ENCODE data around the gene TBKBP1. TPM values are rescaled to one million over a fixed set of nuclear protein-coding genes. Genes with fewer than 3 reads are reported as not detected.

The TBKBP1 gene
- total and polyA plus RNA-seq, 2 donors, result 1.8 to 9.5 TPM

DNA sequence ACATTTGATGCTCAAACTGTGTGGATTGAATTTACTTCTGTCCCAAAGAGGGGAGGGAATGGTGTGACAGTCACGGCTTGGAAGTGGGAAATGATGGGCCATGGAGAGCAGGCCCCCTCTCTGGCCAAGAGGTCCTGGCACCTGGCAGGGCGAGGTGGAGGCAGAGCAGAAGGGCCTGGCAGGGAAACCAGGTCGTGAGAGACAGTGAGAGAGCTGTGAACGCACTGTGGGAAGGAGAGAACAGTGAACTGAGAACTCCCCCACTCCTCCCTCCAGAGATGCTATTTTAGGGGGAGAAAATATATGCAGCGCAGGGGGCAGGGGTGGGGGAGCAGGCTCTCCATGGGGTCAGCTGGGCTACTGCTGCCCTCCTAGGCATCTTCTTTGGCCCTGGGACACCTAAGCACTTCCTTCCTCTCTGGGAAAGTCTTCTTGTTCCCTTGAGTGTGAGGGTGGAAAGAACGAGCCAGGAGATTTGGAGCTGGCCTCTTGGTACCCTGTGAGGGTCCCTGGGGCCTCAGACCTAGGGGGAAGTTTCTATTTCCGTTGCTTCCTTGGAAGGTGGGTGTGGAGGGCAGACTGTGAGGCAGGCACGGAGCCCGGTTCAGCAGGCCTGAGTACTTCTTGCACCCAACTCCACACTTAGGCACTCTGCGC is 21.8 kb downstream of the TBKBP1 start:
- 79% methylated on average over 10 of the region's 10 CpGs for WGBS
- Histone ChIP-seq H3K27me3 (ENCODE audit: control insufficient read depth in 2 of 2, insufficient read depth in 1 of 2, low read length in 1 of 2) (peaks cover 0 to 42% of the 10 kb centered on the region in 2 donors), H3K27ac (ENCODE audit: low read depth in 1 of 2, low read length in 1 of 2) (no peak overlapping the region), H3K9me3 (ENCODE audit: control insufficient read depth in 2 of 2, insufficient read depth in 1 of 2, low read length in 1 of 2) (peaks cover 0 to 4% of the 10 kb centered on the region in 2 donors), H3K36me3 (ENCODE audit: control insufficient read depth in 2 of 2, insufficient read depth in 2 of 2, low read length in 1 of 2) (no peaks in the 10 kb centered on the region), H3K4me1 (ENCODE audit: control insufficient read depth in 2 of 2, insufficient read depth in 2 of 2, low read length in 2 of 2) (peaks cover 2 to 55% of the 10 kb centered on the region in 2 donors), H3K4me3 (ENCODE audit: low read length in 2 of 2) (no peak overlapping the region)
- no peak for DNase-seq (ENCODE audit: low read depth in 6 of 9, low spot score in 9 of 9)

DNA sequence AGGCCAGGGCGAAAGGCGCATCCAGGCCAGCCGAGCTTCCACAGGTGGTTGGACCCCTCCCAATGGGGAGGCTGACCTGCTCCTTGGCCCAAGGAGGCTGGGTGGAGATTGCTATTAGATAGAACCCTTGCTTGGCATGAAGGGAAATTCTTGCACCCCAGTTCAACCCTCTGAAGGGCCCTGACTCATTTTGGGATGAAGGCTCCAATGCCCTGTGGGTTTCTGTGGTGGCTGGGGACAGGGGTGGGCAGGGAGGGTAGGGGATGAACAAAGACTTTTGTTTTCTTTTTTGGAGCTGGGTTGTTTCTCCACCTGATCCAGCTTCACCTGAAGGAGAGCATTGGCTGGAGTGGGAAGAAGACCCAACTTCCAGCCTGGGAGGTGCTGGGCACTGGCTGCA is 22.4 kb downstream of the TBKBP1 start:
- Histone ChIP-seq H3K9me3 (ENCODE audit: control insufficient read depth in 2 of 2, insufficient read depth in 1 of 2, low read length in 1 of 2) (peaks cover 0 to 5% of the 10 kb centered on the region in 2 donors), H3K4me3 (ENCODE audit: low read length in 2 of 2) (no peak overlapping the region), H3K27ac (ENCODE audit: low read depth in 1 of 2, low read length in 1 of 2) (no peak overlapping the region), H3K4me1 (ENCODE audit: control insufficient read depth in 2 of 2, insufficient read depth in 2 of 2, low read length in 2 of 2) (peaks cover 8 to 56% of the 10 kb centered on the region in 2 donors), H3K36me3 (ENCODE audit: control insufficient read depth in 2 of 2, insufficient read depth in 2 of 2, low read length in 1 of 2) (no peaks in the 10 kb centered on the region), H3K27me3 (ENCODE audit: control insufficient read depth in 2 of 2, insufficient read depth in 1 of 2, low read length in 1 of 2) (peaks cover 0 to 48% of the 10 kb centered on the region in 2 donors)
- WGBS, result 94% methylated on average over 3 of the region's 3 CpGs
- DNase-seq (ENCODE audit: low read depth in 6 of 9, low spot score in 9 of 9), result no peak

DNA sequence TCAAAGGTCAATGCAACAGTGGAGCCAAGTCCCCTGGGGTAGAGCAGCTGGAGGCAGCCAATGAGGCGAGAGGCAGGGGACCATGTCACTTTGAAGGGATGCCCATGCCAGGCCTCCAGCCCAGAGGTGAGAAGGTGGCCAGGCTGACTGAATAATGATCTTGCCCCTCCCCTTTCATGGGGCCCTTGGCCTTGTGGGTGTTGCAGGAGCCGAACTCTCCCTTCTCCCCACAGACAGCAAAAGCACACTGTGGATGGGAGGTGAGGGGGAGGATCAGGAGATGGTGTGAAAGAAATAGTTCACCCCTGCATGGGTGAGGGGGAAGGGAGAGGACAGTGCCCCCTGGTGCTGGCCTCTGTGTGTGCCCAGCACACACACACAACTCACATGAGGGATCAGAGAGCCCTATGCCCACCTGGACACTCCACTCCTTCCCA is 23.3 kb downstream of the TBKBP1 start:
- no peaks in the 10 kb centered on the region for H3K36me3 ChIP-seq (ENCODE audit: control insufficient read depth in 2 of 2, insufficient read depth in 2 of 2, low read length in 1 of 2)
- H3K27ac ChIP-seq (ENCODE audit: low read depth in 1 of 2, low read length in 1 of 2), result no peak overlapping the region
- H3K27me3 ChIP-seq (ENCODE audit: control insufficient read depth in 2 of 2, insufficient read depth in 1 of 2, low read length in 1 of 2), result peaks cover 0 to 56% of the 10 kb centered on the region in 2 donors
- DNase-seq (ENCODE audit: low read depth in 6 of 9, low spot score in 9 of 9), result no peak
- H3K4me1 ChIP-seq (ENCODE audit: control insufficient read depth in 2 of 2, insufficient read depth in 2 of 2, low read length in 2 of 2), result peaks cover 7 to 53% of the 10 kb centered on the region in 2 donors
- peaks cover 0 to 9% of the 10 kb centered on the region in 2 donors for H3K9me3 ChIP-seq (ENCODE audit: control insufficient read depth in 2 of 2, insufficient read depth in 1 of 2, low read length in 1 of 2)
- H3K4me3 ChIP-seq (ENCODE audit: low read length in 2 of 2), result no peak overlapping the region
- WGBS, result 72% methylated on average over 2 of the region's 2 CpGs

DNA sequence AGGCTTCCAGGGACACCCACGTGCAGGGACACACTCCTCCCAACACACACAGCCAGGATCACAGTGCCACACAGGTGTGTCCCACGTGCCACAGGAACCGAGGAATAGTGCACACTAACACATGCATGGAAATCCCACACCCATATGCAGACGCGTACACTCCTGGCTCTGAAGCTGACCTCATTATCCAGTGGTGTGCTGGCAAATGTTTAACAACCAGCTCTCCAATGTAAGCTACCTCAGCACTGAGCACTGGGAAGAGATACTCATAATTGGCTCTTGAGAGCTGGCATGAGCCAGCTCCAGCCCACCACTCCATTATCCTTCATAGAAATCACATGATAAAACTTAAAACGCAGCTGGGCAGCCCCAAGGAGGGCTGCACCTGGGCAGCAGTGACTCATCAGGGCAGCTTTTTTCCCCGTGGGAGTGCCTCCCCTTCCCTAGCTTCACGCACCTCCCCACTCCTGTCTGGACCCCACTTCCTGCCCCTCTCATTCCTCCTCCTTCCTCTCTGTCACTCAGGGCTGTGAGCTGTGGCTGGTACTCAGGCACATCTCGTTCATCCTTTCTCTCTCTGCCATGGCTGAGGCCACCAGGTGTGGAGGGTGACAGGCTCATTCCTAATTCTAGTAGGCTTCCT is 24.1 kb downstream of the TBKBP1 start:
- Histone ChIP-seq H3K4me1 (ENCODE audit: control insufficient read depth in 2 of 2, insufficient read depth in 2 of 2, low read length in 2 of 2) (peaks cover 7 to 51% of the 10 kb centered on the region in 2 donors), H3K4me3 (ENCODE audit: low read length in 2 of 2) (no peak overlapping the region), H3K9me3 (ENCODE audit: control insufficient read depth in 2 of 2, insufficient read depth in 1 of 2, low read length in 1 of 2) (peaks cover 0 to 9% of the 10 kb centered on the region in 2 donors), H3K36me3 (ENCODE audit: control insufficient read depth in 2 of 2, insufficient read depth in 2 of 2, low read length in 1 of 2) (no peaks in the 10 kb centered on the region), H3K27me3 (ENCODE audit: control insufficient read depth in 2 of 2, insufficient read depth in 1 of 2, low read length in 1 of 2) (peaks cover 0 to 58% of the 10 kb centered on the region in 2 donors), H3K27ac (ENCODE audit: low read depth in 1 of 2, low read length in 1 of 2) (no peak overlapping the region)
- DNase-seq (ENCODE audit: low read depth in 6 of 9, low spot score in 9 of 9), result no peak
- 43% methylated on average over 9 of the region's 9 CpGs for WGBS

DNA sequence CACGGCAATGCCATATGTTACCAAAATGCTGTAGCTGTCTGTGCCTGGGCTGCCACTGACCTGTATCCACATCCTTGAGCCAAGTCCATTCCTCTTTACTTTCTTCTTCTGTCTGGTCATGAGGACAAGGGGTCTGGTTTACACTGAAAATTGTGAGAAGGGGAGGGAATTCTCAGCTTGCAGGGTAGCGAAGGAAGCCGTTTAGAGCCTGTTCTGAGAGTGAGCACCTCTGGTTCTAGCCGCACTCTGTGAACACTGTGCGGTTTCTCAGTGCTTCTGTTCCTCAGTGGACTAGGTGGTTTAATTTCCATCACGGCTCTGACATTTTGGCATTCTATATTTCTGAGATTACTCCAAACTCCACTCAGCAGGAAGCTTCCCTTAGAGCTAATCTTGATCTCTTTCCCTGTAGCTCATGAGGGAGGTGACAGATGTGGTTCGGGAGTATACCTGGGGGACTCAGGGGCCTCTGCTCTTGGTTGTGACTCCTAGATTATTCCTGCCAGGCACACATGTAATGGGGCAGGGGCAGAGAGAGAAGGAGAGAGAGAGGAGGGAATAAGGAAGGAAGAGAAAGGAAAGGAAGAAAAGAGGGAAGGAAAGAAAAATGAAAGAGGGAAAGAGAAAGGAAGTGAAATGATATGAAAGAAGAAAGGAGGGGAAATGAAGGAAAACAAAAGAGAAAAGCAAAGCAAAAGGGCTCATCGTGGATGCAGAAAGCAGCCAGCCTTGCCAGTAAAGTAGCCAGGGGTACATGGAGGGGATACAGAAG is 24.9 kb downstream of the TBKBP1 start:
- 42% methylated on average over 8 of the region's 8 CpGs for WGBS
- DNase-seq (ENCODE audit: low read depth in 6 of 9, low spot score in 9 of 9), result no peak
- Histone ChIP-seq H3K4me1 (ENCODE audit: control insufficient read depth in 2 of 2, insufficient read depth in 2 of 2, low read length in 2 of 2) (peaks cover 7 to 51% of the 10 kb centered on the region in 2 donors), H3K4me3 (ENCODE audit: low read length in 2 of 2) (no peak overlapping the region), H3K27me3 (ENCODE audit: control insufficient read depth in 2 of 2, insufficient read depth in 1 of 2, low read length in 1 of 2) (peaks cover 0 to 55% of the 10 kb centered on the region in 2 donors), H3K36me3 (ENCODE audit: control insufficient read depth in 2 of 2, insufficient read depth in 2 of 2, low read length in 1 of 2) (no peaks in the 10 kb centered on the region), H3K27ac (ENCODE audit: low read depth in 1 of 2, low read length in 1 of 2) (no peak overlapping the region), H3K9me3 (ENCODE audit: control insufficient read depth in 2 of 2, insufficient read depth in 1 of 2, low read length in 1 of 2) (peaks cover 0 to 9% of the 10 kb centered on the region in 2 donors)

DNA sequence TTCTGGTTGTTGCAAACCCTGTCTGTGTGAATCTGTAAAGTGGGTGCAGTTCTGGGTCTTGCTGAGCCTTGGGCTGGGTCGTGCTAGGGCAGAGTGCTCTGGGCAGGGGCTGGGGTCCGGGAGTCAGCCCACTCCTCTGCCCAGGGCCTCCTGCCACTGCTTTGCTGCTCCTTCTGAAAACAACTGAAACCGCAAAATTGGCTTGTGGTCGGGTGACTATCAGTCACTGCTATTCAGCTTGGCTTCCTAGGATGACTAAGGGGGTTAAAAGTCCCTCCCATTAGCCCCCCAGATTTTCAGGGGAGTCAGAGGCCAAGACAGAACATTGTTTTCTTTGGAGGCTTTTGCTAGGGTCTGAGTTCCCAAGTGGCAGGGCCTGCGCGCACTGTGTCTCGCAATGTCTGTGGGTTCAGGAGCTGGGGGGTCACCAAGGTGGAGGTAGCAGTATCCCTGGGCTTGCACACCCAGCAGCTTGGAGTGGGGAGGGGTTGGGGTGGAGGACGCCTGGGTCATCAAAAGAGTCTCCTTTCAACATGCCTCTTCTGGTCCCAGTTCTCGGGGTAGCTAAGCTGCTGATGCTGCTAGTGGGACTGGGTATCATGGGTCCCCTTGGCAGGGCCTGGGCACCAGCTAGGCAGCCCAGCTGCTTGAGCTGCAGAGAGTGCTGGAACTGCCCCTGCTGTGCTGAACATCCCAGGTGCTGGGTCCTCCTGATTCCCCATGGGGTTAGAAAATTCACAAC is 25.6 kb downstream of the TBKBP1 start:
- H3K9me3 ChIP-seq (ENCODE audit: control insufficient read depth in 2 of 2, insufficient read depth in 1 of 2, low read length in 1 of 2), result peaks cover 0 to 5% of the 10 kb centered on the region in 2 donors
- H3K4me3 ChIP-seq (ENCODE audit: low read length in 2 of 2), result no peak overlapping the region
- H3K27ac ChIP-seq (ENCODE audit: low read depth in 1 of 2, low read length in 1 of 2), result no peak overlapping the region
- H3K36me3 ChIP-seq (ENCODE audit: control insufficient read depth in 2 of 2, insufficient read depth in 2 of 2, low read length in 1 of 2), result no peaks in the 10 kb centered on the region
- peaks cover 7 to 51% of the 10 kb centered on the region in 2 donors for H3K4me1 ChIP-seq (ENCODE audit: control insufficient read depth in 2 of 2, insufficient read depth in 2 of 2, low read length in 2 of 2)
- H3K27me3 ChIP-seq (ENCODE audit: control insufficient read depth in 2 of 2, insufficient read depth in 1 of 2, low read length in 1 of 2), result peaks cover 0 to 54% of the 10 kb centered on the region in 2 donors
- 29% methylated on average over 9 of the region's 9 CpGs for WGBS
- DNase-seq (ENCODE audit: low read depth in 6 of 9, low spot score in 9 of 9), result no peak

DNA sequence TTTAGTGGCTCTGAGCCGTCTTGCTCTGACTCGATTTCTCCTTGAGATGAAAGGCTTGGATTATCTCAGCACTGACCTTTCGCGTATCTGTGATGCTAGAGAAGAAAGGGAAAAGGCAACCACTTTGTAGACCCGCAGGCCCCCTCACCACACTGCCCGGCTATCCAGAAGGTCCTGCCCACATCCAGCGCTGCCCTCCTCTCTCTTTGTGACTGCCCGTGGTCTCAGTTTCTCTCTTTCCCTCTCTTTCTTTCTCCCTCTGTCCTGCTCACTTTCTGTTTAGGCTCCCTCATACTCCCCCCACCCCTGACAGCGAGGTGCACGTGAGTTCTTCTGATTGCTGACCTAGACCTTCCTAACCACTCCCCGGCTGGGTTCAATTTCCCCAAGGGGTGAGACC is 26.2 kb downstream of the TBKBP1 start:
- H3K27ac ChIP-seq (ENCODE audit: low read depth in 1 of 2, low read length in 1 of 2), result no peak overlapping the region
- H3K9me3 ChIP-seq (ENCODE audit: control insufficient read depth in 2 of 2, insufficient read depth in 1 of 2, low read length in 1 of 2), result peaks cover 0 to 5% of the 10 kb centered on the region in 2 donors
- H3K27me3 ChIP-seq (ENCODE audit: control insufficient read depth in 2 of 2, insufficient read depth in 1 of 2, low read length in 1 of 2), result peaks cover 0 to 55% of the 10 kb centered on the region in 2 donors
- WGBS, result 84% methylated on average over 11 of the region's 11 CpGs
- no peaks in the 10 kb centered on the region for H3K36me3 ChIP-seq (ENCODE audit: control insufficient read depth in 2 of 2, insufficient read depth in 2 of 2, low read length in 1 of 2)
- no peak for DNase-seq (ENCODE audit: low read depth in 6 of 9, low spot score in 9 of 9)
- peaks cover 7 to 51% of the 10 kb centered on the region in 2 donors for H3K4me1 ChIP-seq (ENCODE audit: control insufficient read depth in 2 of 2, insufficient read depth in 2 of 2, low read length in 2 of 2)
- H3K4me3 ChIP-seq (ENCODE audit: low read length in 2 of 2), result no peak overlapping the region

DNA sequence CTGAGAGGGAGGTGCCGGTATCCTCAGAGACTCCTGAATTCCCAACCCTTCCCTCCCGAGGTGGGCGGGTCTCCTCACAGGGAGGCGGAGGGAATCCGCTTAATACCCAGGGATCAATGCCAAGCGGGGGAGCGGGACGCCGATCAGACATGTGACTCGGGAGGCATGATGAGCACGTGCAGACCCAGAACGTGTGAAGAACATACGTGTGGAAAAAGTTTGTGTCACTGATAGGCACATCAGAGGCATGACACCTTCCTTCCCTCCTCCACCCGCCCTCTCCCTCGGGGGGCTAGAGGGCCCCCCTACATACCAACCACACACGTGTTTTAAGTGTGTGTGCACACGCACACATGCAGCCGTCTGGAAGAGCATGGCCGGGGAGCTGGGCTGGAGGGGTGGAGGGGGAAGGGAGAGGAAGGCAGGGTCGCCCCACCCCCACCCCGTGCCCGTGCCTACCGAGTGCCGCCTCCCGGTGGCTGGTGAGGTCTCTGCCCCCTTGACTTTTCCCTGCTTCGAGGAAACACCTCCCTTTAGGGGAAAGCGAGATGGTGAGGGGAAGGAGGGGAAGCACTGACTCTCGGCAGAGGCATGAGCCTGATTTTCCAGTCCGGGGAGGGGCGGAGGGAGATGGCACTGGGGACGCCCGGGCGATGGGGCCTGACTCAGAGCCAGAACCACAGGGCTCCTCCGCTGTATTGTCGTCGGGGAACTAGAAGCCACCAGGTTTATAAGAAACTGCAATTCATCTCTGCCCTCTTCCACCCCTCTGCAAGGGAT is 27.0 kb downstream of the TBKBP1 start:
- no peak overlapping the region for H3K4me3 ChIP-seq (ENCODE audit: low read length in 2 of 2)
- H3K36me3 ChIP-seq (ENCODE audit: control insufficient read depth in 2 of 2, insufficient read depth in 2 of 2, low read length in 1 of 2), result no peaks in the 10 kb centered on the region
- no peak overlapping the region for H3K27ac ChIP-seq (ENCODE audit: low read depth in 1 of 2, low read length in 1 of 2)
- 35% methylated on average over 36 of the region's 36 CpGs for WGBS
- peaks cover 7 to 54% of the 10 kb centered on the region in 2 donors for H3K4me1 ChIP-seq (ENCODE audit: control insufficient read depth in 2 of 2, insufficient read depth in 2 of 2, low read length in 2 of 2)
- no peak for DNase-seq (ENCODE audit: low read depth in 6 of 9, low spot score in 9 of 9)
- peaks cover 0 to 5% of the 10 kb centered on the region in 2 donors for H3K9me3 ChIP-seq (ENCODE audit: control insufficient read depth in 2 of 2, insufficient read depth in 1 of 2, low read length in 1 of 2)
- peaks cover 0 to 56% of the 10 kb centered on the region in 2 donors for H3K27me3 ChIP-seq (ENCODE audit: control insufficient read depth in 2 of 2, insufficient read depth in 1 of 2, low read length in 1 of 2)

All from thymus (tissue), 11 donors.